IPS-18c (cell line): Measurements from ENCODE around the gene RNU1-2.
"Not testable (repeated sequence)": the region's sequence is repeated elsewhere in the genome, so short reads cannot be mapped to it uniquely, and the experiment has no call there.

ENCODE experiments used
- H3K4me3 ChIP-seq: 2 replicates; pipeline ENCODE4 v1.7.0; 2013; ENCODE audit warnings: low read depth, mild to moderate bottlenecking, low read length, moderate library complexity; ENCODE audit not compliant: insufficient read depth
- H3K9me3 ChIP-seq: one replicate; pipeline ENCODE4 v1.6.1; 2013; ENCODE audit warnings: mild to moderate bottlenecking, low read length, moderate library complexity; ENCODE audit not compliant: control insufficient read depth, insufficient read depth

Gene RNU1-2

DNA sequence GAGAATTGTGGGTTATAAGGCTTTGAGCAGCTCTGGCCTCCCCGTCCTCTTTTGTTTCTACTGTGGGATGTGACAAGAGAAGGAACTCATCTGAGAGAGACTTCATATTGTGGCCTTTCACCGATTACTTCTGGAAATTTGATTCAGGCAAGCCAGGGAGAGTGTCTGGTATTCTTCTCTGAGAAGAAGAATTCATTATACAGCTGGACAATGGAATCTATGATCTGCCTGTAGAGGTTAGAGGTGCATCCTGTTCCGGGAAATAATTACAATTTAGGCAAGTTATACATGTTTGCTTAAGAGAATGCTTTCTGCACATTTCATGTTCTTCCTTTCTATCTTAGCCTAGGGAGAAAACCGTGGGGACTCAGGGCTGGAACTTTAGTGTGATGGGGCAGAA is 12.8 kb upstream of the RNU1-2 start:
- Histone ChIP-seq H3K4me3 (no peak overlapping the region), H3K9me3 (no peaks in the 10 kb centered on the region)

DNA sequence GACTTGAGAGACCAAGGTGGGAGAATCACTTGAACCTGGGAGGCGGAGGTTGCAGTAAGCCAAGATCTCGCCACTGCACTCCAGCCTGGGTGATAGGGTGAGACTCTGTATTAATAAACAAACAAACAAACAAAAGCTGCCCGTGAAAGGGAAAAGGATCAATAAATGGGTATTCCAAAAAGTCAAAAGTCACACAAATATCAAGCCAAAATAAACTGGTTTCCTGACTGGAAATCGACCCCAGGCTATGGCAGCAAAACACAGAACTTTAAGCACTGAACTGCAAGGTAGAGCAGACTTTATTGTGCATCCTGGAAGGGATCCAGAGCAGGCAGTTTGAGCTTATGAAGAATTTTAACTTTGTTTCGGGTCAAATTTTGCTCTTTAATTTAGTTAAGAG is 11.3 kb upstream of the RNU1-2 start:
- H3K9me3 ChIP-seq, H3K4me3 ChIP-seq: not testable (repeated sequence)

DNA sequence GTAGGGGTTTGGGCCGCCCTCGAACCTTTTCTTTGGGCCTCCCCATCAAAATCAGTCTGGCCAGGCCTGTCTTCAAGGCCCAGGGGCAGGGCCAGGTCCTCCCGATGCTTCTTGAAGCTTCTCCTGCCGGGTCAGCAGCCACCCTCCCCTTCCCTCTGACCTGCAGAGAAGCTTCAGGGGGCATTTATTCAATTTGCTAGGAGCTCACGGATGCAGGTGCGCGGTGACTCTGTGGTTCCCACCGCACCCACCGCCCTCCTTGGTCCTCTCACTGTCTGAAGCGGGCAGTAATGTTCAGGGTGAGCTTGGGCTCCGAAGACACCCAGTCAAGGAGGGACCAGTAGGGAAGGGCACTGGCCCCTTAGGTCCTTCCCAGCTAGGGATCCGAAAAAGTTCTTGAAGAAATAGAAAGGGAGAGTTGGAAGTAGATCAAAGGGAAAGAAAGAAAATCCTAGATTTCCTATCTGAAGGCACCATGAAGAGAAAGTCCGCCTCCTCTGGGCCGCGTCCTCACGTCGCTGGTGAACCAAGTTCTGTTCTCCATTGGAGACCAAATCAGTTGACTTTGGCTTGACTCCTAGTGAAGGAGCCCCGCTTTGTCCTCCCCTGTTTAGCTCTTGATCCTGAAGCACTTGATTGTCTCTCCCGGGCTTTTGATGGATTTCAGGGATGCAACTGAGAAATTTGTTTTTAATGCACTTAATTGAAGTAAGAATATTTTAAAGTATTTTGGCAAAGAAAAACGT is 8.7 kb upstream of the RNU1-2 start:
- H3K4me3 ChIP-seq = no peak overlapping the region
- peaks cover 2% of the 10 kb centered on the region for H3K9me3 ChIP-seq

DNA sequence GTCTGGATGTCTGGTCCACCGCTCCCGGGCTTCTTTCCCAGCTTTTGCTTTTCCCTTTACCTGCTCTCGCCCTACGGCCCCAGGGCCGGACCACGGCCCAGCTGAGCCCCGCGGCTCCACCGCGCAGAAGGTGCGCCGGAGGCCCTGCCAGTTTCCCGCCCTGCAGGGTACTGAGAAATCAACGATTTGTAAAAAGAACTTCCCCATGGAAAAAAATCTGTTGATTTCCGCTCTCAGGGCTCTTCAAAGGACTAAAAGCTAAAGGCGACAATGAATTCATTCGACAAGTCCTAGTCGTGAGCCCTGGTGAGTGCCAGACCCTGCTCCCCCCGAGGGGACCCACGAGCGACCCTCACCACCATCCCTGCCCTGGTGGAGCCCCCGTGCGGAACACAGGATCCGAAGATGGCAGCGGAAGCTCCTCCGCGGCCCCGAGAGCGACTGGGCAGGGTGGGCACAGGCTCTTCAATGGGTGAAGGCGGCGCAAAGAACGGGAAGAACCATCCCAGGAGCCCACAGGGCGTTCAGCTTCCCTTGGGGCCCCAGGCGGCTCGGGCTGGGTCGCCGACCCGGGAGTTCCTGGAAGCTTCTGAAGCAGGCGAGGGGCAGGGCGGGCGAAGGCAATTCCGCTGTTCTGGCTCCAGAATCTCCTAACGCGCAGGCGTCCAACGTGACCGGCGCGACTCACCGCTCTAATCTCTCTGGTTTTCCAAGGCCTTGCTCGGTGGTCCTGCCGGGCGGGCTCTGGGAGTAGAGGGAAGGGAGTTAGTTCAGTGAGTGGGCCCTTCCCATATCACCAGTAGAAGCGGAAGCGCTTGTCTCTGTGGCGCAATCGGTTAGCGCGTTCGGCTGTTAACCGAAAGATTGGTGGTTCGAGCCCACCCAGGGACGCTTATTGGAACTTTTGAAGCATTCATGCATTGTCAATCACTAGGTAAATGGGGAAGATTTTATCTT is 6.6 kb upstream of the RNU1-2 start:
- Histone ChIP-seq H3K9me3 (peaks cover 2% of the 10 kb centered on the region), H3K4me3 (peak overlapping the region; percentile 91)

DNA sequence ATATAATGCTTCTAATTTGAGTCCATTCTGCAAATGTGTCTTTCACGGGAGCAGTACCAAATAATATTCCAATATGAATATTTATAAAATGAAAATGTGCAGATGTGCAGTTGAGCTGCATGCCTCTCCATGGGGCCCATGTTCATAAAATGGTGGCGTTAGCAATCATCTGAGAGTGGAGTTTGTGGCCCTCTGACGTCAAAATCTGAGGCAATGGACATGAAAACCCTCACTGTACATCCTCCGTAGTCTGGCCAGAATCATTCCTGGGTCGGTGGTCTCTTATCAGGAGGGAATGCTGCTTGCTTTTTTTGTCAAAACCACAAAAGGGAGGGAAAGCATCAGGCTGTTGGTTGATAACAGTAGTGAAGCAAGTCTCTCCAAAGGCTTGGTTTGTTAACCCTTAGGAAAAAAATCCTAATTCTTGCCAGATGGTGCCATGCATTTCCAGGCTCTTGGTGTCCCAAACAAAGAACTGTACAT is 5.2 kb upstream of the RNU1-2 start:
- not testable (repeated sequence) for H3K4me3 ChIP-seq, H3K9me3 ChIP-seq

DNA sequence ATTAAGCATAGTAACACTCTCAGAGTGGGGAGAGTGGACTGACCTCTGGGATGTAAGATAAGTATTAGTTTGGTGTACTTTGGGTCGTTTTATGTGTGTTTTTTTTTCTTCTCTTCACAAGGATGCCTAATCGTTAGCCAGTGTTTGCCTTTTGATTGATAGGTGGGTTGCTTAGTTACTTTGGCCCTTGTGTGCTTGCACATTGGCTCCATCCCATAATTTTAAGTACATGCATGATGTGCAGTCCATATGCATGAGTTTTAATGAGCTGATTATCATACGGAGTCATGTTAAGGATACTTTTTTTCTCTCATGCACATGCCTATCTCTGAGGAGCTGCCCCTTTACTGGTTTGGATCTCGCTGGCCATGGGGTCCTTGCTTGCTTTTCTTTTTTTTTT is 4.7 kb upstream of the RNU1-2 start:
- not testable (repeated sequence) for H3K9me3 ChIP-seq, H3K4me3 ChIP-seq

DNA sequence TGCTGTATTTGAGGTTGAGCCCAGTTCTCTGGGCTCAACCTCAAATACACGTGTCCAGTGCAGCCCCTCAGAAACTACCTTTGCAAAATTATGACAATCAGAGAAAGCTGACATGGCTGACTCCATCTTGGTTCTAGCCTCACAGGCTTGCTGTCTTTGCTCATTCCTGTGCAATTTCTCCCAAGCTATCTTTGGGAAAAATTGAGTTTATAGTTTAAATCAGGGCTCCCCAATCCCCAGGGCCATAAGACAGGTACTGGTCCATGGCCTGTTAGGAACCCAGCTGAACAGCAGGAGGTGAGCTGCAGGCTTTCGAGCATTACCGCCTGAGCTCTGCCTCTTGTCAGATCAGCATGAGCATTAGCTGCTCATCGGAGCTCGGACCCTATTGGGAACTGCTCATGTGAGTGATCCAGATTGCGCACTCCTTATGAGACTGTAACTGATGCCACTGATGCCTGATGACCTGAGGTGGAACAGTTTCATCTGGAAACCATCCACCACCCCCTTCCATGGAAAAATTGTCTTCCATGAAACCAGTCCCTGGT is 2.7 kb upstream of the RNU1-2 start:
- H3K9me3 ChIP-seq, H3K4me3 ChIP-seq: not testable (repeated sequence)

DNA sequence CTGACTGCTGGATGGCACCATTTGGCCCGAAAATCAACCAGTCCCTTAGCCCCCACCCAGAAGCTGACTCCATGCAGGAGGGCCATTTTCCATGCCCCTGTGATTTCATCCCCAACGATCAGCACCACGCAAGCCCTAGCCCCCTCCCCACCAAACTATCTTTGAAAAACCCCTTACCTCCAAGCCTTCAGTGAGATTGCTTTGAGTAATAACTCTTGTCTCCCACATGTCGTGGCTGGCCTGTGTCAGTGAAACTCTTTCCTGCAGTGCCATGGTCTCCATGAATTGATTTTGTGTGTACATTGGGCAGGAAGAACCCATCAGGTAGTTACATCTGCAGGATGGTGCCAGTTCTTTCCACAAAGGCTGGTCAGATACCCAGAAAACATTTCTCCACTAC is 2.0 kb upstream of the RNU1-2 start:
- H3K9me3 ChIP-seq, H3K4me3 ChIP-seq: not testable (repeated sequence)

DNA sequence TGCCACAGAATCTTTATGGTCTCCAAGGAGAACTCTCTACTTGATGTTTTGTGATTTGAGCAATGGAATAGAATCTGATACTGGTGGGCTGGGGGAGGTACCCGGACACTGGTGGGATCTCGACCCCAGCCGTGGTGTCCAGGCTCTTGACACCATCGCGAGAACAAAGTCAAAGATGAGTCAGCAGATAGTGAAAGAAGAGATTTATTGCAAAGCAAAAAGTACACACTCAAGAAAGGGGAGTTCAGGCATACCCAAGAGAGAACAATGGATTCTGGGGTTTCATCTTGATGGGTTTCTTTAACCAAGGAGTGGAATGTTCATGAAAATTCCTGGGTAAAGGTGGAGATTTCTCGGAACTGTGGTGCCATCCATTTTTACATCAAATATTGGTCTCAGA is 1.4 kb upstream of the RNU1-2 start:
- not testable (repeated sequence) for H3K9me3 ChIP-seq

DNA sequence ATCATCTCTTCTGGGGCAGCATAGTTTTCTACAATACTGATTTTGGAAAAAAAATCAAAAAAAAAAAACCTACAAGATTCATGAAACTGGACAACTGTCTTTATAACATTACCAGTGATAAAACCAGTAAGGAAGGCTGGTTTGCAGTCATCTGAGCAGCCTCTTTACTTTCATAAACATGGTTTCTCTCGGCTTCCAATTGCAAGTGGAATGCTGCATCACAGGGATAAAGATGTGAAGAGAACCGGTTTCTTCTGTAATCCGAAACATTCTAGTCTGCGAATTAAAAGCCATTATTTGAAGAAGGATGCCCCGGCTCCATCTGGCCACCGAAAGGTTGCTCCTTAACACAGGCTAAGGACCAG is 565 bp upstream of the RNU1-2 start:
- H3K4me3 ChIP-seq, H3K9me3 ChIP-seq: not testable (repeated sequence)

More for the DNA sequence above, 1.4 kb upstream of the RNU1-2 start:
- H3K4me3 ChIP-seq = not testable (repeated sequence)

DNA sequence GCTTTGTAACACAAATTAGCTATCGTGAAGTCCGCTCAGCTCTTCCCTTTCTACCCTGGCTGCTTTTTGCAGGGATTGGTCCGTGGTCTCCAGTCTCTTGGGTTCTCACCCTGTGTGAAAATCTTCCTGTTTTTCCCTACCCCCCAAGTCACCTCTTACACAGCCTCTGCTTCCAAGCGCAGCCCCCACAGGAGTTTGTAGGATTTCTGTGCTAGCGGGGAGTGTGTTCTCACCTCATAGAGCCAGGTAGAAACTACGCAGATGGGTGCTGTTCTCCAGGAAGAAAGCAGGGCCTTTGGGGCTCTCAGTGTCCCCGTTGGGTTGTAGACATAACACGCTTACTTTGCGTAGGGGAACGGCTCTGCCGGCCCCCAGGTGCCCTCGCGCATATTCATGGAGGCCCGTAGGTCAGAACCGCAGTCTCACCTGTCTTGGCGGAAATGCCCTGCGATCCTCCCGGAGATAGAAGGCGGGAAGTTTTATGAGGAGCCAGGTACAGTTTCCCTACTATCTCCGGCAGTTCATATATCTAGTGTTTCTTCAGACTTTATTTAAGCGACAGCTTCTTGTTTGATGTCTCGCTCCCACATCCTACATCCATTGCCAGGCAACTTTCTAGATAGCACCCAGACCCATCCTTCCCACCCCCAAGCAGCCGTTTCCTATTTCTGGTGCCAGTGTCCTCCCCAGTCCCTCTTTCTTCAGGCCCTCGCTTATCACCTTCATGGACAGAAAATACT is 706 bp downstream of the RNU1-2 start:
- H3K9me3 ChIP-seq = not testable (repeated sequence)
- H3K4me3 ChIP-seq = peak overlapping the region; percentile 47

DNA sequence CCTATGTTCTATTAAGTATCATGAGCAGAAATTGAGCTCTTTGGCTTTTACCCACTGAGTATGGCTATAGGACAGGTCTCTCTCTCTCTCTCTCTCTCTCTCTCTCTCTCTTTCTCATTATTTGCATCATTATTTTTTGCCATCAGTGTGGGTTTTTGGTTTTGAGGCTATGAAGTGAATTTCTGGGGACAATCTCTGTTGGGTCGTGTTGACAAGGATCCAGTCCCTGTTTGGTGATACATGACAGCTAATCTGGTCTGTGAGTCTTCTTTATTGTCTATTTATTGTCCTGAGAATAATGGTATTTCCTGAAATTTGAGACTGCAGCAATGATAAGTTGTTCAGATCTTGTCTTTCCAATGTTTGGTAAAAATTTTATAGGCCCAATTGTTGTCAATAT is 1.9 kb downstream of the RNU1-2 start:
- H3K9me3 ChIP-seq, H3K4me3 ChIP-seq: not testable (repeated sequence)

DNA sequence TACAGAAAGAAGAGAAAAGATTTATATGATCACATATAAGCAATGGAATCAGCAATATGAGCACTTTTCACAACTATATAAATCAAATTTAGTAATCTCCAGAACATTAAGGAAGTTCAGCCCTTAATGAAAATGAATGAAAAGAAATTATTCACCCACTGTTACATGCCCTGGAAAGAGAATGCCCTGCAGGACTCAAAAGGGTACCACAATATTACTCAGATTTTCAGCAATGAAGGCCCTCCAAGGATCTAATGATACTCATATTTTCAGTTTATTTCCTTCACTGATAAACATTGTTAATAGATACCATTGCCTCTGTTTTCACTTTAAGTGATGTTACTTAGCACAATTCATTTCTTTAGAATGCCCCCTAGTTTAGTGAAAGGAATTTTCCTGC is 2.5 kb downstream of the RNU1-2 start:
- H3K4me3 ChIP-seq, H3K9me3 ChIP-seq: not testable (repeated sequence)

DNA sequence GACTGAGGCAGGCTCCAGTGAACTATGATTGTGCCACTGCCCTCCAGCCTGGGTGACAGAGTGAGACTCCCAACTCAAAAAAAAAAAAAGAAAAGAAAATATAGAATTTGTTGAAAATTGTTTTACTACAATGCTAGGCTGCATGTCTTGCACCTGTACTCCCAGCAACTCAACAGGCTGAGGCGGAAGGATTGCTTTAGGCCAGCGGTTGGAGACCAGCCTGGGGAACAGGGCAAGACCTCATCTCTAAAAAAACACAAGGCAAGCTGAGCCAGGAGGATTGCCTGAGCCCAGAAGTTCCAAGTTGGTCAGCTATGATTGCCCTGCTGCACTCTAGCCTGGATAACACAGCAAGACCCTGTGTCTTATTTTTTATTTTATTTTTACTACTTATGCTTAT is 3.2 kb downstream of the RNU1-2 start:
- H3K4me3 ChIP-seq, H3K9me3 ChIP-seq: not testable (repeated sequence)

DNA sequence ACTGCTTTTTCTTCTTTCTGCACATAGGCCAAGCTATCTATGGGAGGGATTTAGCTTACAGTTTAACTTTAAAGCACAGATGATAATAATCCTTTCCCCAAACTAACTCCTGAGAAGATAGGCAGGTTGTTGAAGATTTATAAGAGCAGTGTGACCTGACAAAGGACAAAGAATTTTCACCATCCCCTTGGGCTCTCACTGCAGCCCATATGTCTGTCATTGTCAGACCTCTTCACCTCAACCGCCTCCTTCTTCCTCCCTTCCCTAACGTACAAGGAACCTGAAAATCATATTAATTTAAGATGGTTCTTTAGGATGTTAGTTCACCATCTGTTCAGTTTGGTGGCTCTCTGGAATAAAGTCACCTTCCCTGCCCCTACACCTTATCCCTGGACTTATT is 5.0 kb downstream of the RNU1-2 start:
- Histone ChIP-seq H3K4me3 (no peak overlapping the region), H3K9me3 (no peaks in the 10 kb centered on the region)

DNA sequence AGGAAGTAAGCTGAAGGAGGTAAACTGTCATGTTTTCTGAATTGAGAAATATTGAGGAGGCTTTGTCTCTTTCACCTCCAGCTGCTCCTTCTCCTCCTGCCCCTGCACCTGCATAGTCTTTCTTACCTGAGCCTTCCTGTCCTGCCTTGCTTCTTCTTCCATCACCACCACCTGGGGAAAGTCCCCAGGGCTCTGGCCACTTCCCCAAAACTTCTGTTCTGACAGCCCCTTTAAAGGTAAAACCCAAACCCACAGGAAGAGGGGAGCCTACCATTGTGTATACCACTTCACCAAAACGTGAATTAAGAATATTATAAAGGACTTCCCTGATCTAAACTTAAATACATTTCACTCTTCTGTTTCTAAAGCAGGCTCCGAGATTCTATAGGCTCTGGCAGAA is 5.6 kb downstream of the RNU1-2 start:
- H3K4me3 ChIP-seq, H3K9me3 ChIP-seq: not testable (repeated sequence)

DNA sequence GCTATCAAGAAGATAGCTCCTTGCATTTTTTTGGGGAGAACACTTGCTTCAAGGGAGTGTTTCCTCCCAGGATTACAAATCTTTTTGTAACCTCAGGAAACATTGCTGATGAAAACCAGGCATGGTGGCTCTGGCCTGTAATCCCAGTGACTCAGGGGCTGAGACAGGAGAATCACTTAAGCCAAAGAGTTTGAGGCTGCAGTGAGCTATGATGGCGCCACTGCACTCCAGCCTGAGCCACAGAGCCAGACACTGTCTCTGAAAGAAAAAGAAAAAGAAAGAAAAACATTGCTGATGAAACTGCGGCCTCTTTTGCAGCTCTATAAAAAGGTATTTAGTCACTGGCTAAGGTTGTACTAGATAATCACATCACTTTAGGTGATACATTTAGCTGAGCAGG is 7.3 kb downstream of the RNU1-2 start:
- H3K4me3 ChIP-seq = no peak overlapping the region
- H3K9me3 ChIP-seq = no peaks in the 10 kb centered on the region
